Choroid plexus epithelial cell (primary cell): Measurements from ENCODE around the gene IPPK.

Experiments
- DNase-seq: peaks from one replicate; pipeline ENCODE4 v3.0.0-alpha.2; 2010; ENCODE audit warnings: low read depth
- H3K4me3 ChIP-seq: 2 replicates; pipeline ENCODE4 v1.5.1; 2011; ENCODE audit warnings: low read depth, mild to moderate bottlenecking, control low read depth, low read length, moderate library complexity
- CTCF ChIP-seq: conservative IDR thresholded peaks from 2 replicates; pipeline ENCODE4 v1.5.1; 2011; ENCODE audit warnings: low read depth, mild to moderate bottlenecking, control low read depth, inconsistent platforms, low read length, moderate library complexity

IPPK gene

GRCh38 chr9:92711146-92711545, 41.2 kb upstream of the IPPK start:
- no peak for DNase-seq
- H3K4me3 ChIP-seq, result no peak overlapping the region
- no peak for TF ChIP-seq CTCF

- no peak for DNase-seq
- TF ChIP-seq CTCF, result no peak
- no peak overlapping the region for H3K4me3 ChIP-seq
Observed at GRCh38 chr9:92710368-92710767, 40.4 kb upstream of the IPPK start.

GRCh38 chr9:92709954-92710353, 40.0 kb upstream of the IPPK start:
- DNase-seq, result no peak
- TF ChIP-seq CTCF, result no peak
- H3K4me3 ChIP-seq, result no peak overlapping the region

GRCh38 chr9:92709240-92709639, 39.3 kb upstream of the IPPK start:
- TF ChIP-seq CTCF, result no peak
- no peak for DNase-seq

GRCh38 chr9:92707530-92707929, 37.6 kb upstream of the IPPK start:
- TF ChIP-seq CTCF, result no peak
- H3K4me3 ChIP-seq, result no peak overlapping the region
- DNase-seq, result no peak

More at GRCh38 chr9:92709240-92709639, 39.3 kb upstream of the IPPK start:
- H3K4me3 ChIP-seq, result no peak overlapping the region

GRCh38 chr9:92706218-92706940, 36.4 kb upstream of the IPPK start:
- DNase-seq, result peak; percentile 43
- peak; percentile 61 for TF ChIP-seq CTCF
- H3K4me3 ChIP-seq, result no peak overlapping the region

- TF ChIP-seq CTCF, result no peak
- no peak for DNase-seq
- no peak overlapping the region for H3K4me3 ChIP-seq
Observed at GRCh38 chr9:92704528-92704927, 34.6 kb upstream of the IPPK start.
